GM10266 (cell line): ENCODE results near the gene RFLNA.

Experiments
- DNase-seq: peaks from one replicate; pipeline ENCODE4 v3.0.0; 2012; ENCODE audit errors: extremely low spot score
- CTCF ChIP-seq: IDR thresholded peaks from 2 replicates; pipeline ENCODE4 v1.5.1; 2012; ENCODE audit warnings: mild to moderate bottlenecking, low read depth; ENCODE audit not compliant: control insufficient read depth, insufficient read depth; ENCODE audit errors: missing control alignments

The RFLNA gene

GRCh38 chr12:124310178-124310577 is 15.3 kb downstream of the RFLNA start:
- TF ChIP-seq CTCF, result no peak
- DNase-seq, result no peak

GRCh38 chr12:124310785-124311184 is 15.9 kb downstream of the RFLNA start:
- DNase-seq, result no peak
- no peak for TF ChIP-seq CTCF

- TF ChIP-seq CTCF, result no peak
- no peak for DNase-seq
These were observed 16.6 kb downstream of the RFLNA start for GRCh38 chr12:124311292-124312109.

- TF ChIP-seq CTCF, result no peak
- no peak for DNase-seq
These were observed 17.7 kb downstream of the RFLNA start for GRCh38 chr12:124312601-124313000.

GRCh38 chr12:124314207-124314606 is 19.3 kb downstream of the RFLNA start:
- no peak for TF ChIP-seq CTCF
- no peak for DNase-seq

GRCh38 chr12:124314766-124315165 is 19.9 kb downstream of the RFLNA start:
- DNase-seq, result no peak
- no peak for TF ChIP-seq CTCF

GRCh38 chr12:124315372-124316044 is 20.6 kb downstream of the RFLNA start:
- DNase-seq, result no peak
- TF ChIP-seq CTCF, result no peak
